HG03439 (cell line): ENCODE data around the gene VASN.

Experiments used
- ATAC-seq: cut with Tn5 transposase; IDR thresholded peaks from one replicate; pipeline ENCODE4 v1.9.1; 2021; ENCODE audit warnings: mild to moderate bottlenecking, moderate library complexity; ENCODE audit not compliant: unreplicated experiment

The VASN gene

DNA sequence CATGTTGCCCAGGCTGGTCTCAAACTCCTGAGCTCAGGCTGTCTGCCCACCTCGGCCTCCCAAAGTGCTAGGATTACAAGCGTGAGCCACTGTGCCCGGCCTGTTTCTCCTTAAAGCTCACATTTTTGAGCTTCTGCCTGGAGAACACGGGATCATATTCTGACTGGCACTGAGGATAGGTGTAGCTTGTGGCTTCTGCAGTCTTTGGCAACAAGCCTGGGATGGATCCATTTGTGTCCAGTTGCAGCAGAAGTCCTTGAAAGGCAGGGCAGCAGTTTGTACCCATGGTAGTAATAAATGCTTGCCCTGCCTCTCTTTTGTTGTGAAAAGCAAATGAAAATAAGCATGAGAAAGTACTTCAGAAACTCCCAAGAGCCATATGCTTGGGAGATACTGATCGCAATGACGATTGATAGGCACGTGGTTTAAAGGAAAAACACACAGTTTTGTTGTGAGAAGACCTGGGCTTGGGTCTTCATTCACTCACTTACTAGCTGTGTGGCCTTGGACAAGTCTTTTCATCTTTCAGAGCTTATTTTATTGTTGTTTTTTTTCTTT is 47.8 kb downstream of the VASN start:
- no peak for ATAC-seq

DNA sequence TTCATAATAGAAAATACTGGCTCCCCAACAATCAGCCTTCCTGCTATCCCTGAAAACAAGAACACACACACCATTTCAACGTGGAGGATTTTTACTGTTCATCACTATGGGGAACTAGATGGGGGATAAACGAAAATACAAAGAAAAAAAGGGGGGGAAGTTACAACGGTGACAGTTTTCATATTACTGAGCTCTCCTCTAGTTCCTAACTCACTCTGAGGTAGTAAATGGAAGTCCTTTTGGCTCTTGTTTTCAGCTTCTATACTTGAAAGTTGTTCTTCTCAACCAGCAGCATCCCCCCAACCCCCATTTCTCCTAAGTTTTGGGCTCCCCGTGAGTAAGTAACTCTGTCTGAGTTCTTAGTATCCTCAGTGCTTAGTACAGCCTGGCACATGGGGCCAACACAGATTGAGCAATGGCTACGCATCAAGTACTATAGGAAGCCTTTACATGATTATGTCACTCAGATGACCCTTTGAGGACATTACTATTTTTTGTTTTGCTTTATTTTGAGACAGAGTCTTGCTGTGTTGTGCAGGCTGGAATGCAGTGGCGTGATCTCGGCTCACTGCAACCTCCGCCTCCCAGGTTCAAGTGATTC is 49.0 kb downstream of the VASN start:
- ATAC-seq, result no peak

DNA sequence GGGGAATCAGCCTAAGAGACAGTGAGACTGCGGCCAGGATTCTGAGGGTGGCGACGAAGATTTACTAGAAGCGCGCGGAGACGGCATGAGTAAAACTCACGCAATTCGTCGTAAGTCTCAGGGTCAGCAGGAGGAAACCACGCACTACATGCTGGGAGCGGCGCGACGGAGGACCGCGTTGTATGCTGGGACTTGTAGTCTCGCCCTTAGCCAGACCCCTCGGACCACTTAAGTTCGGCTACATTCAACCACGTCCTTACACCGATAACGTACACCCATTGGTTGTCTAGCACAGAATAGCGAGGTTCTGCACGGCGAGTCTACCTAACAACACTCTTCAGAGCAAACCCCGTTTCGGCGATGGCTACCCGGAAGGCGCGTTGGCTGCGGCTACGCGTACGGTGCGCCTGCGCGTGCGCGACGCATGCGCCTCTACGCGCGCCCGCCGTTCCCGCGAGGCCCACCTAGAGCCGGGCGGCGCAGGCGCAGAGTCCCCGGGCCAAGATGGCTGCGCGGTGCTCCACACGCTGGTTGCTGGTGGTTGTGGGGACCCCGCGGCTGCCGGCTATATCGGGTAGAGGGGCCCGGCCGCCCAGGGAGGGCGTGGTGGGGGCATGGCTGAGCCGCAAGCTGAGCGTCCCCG is 53.9 kb downstream of the VASN start, which contains the start of gene DNAJA3:
Gene DNAJA3, plus strand, starts transcription at position 491 of the 643 bp plus-strand sequence. Its CDS starts 14 bp downstream, at position 505.
- ATAC-seq, result peak; percentile 90

GRCh38 chr16:4426021-4426684 is 54.5 kb downstream of the VASN start:
- peak; percentile 22 for ATAC-seq

DNA sequence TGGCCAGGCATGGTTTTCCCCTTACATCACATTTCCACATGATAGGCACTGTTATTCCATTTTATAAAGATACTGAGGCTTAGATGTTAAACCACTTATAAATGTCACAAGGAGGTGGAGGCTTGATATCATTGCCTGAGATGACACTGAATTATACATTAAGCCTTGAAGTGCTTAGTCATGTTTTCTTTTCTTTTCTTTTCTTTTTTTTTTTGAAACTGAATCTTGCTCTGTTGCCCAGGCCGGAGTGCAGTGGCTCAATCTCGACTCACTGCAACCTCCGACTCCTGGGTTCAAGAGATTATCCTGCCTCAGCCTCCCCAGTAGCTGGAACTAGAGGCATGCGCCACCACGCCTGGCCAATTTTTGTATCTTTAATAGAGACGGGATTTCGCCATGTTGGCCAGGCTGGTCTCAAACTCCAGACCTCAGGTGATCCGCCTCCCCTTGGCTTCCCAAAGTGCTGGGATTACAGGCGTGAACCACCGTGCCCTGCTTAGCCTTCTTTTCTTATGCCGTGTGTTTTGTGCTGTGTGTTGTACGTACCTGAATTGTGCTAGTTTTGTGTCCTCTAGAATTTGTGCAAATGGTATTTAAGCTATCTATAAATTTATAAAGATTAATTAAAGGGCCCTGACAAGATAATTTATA is 55.2 kb downstream of the VASN start:
- ATAC-seq, result no peak

GRCh38 chr16:4428500-4428899 is 56.9 kb downstream of the VASN start:
- ATAC-seq, result no peak

DNA sequence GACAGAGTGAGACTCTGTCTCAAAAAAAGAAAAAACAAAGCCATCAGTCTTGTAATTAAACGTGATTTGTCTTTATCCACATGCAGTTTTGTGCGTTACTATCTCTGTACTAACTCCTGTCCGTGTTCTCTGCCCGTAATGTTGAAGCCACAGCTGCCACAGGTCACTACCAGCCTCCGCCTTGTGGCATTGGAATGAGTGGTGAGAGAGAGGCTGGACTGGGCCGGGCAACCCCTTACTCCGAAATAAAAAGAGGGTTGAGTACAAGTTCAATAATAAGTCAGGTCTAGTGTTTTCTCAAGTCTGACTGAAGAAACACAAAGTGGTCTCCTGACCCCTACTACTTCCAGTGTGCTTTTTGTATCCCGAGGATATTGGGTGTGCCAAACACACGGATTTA is 59.4 kb downstream of the VASN start:
- no peak for ATAC-seq
